HuH-7.5 (cell line): ENCODE results near the gene STK39.

Source experiments
- DNase-seq: peaks from one replicate; pipeline ENCODE4 v3.0.0; 2011; ENCODE audit warnings: low spot score

The STK39 gene

GRCh38 chr2:168182550-168183249 is 64.7 kb downstream of the STK39 start:
- DNase-seq: no peak

GRCh38 chr2:168181825-168182224 is 65.6 kb downstream of the STK39 start:
- DNase-seq: no peak

GRCh38 chr2:168180914-168181313 is 66.5 kb downstream of the STK39 start:
- DNase-seq: no peak

GRCh38 chr2:168180483-168180882 is 66.9 kb downstream of the STK39 start:
- no peak for DNase-seq

GRCh38 chr2:168179592-168179991 is 67.8 kb downstream of the STK39 start:
- no peak for DNase-seq

GRCh38 chr2:168178520-168179324 is 68.7 kb downstream of the STK39 start:
- DNase-seq: no peak

GRCh38 chr2:168176402-168176801 is 71.0 kb downstream of the STK39 start:
- no peak for DNase-seq

- DNase-seq: no peak
These were observed 71.9 kb downstream of the STK39 start for GRCh38 chr2:168175469-168175868.

GRCh38 chr2:168174756-168175155 is 72.6 kb downstream of the STK39 start:
- no peak for DNase-seq

GRCh38 chr2:168172071-168172470 is 75.3 kb downstream of the STK39 start:
- DNase-seq: no peak

- DNase-seq: no peak
These were observed 76.2 kb downstream of the STK39 start for GRCh38 chr2:168171059-168171762.

GRCh38 chr2:168169097-168169745 is 78.2 kb downstream of the STK39 start:
- DNase-seq: no peak

- no peak for DNase-seq
These were observed 79.7 kb downstream of the STK39 start for GRCh38 chr2:168167511-168168263.

- DNase-seq: no peak
These were observed 80.4 kb downstream of the STK39 start for GRCh38 chr2:168166902-168167510.

GRCh38 chr2:168165985-168166901 is 81.2 kb downstream of the STK39 start:
- DNase-seq: no peak

- no peak for DNase-seq
These were observed 82.0 kb downstream of the STK39 start for GRCh38 chr2:168165397-168165796.

GRCh38 chr2:168160897-168161296 is 86.5 kb downstream of the STK39 start:
- no peak for DNase-seq

- DNase-seq: no peak
These were observed 87.4 kb downstream of the STK39 start for GRCh38 chr2:168159754-168160585.

GRCh38 chr2:168158586-168158985 is 88.8 kb downstream of the STK39 start:
- no peak for DNase-seq
